Mesenchymal stem cell (in vitro differentiated cells and primary cell): ENCODE results near the gene GRK6.

Experiments
- DNase-seq: peaks from one replicate; pipeline ENCODE4 v3.0.0-alpha.2; 2013
- H2AFZ ChIP-seq: one replicate; pipeline ENCODE4 v1.6.1; 2013; ENCODE audit warnings: low read depth, mild to moderate bottlenecking, control low read depth, inconsistent platforms, low read length, moderate library complexity
- H2AK5ac ChIP-seq: 2 replicates; pipeline ENCODE4 v1.6.1; 2013; ENCODE audit warnings: low read length, moderate library complexity, mild to moderate bottlenecking, inconsistent platforms; ENCODE audit not compliant: severe bottlenecking
- H2BK120ac ChIP-seq: one replicate; pipeline ENCODE4 v1.6.1; 2013; ENCODE audit warnings: low read depth, mild to moderate bottlenecking, inconsistent platforms, low read length, moderate library complexity
- H2BK12ac ChIP-seq, 2 experiments: one replicate each; pipeline ENCODE4 v1.6.1; 2013; ENCODE audit warnings: inconsistent platforms in 2 of 2, low read length in 2 of 2, mild to moderate bottlenecking in 2 of 2, moderate library complexity in 2 of 2, control low read depth in 1 of 2
- H2BK15ac ChIP-seq: one replicate; pipeline ENCODE4 v1.6.1; 2013; ENCODE audit warnings: mild to moderate bottlenecking, low read depth, inconsistent platforms; ENCODE audit not compliant: poor library complexity, severe bottlenecking
- H2BK5ac ChIP-seq: 2 replicates; pipeline ENCODE4 v1.6.1; 2013; ENCODE audit warnings: low read depth, mild to moderate bottlenecking, low read length, control low read depth, inconsistent platforms; ENCODE audit not compliant: poor library complexity, severe bottlenecking
- H3K14ac ChIP-seq, 2 experiments: one replicate each; pipeline ENCODE4 v1.6.1; 2013; ENCODE audit warnings: inconsistent platforms in 2 of 2, low read length in 2 of 2, control low read depth in 1 of 2, mild to moderate bottlenecking in 1 of 2, moderate library complexity in 1 of 2
- H3K18ac ChIP-seq, 2 experiments: one replicate each; pipeline ENCODE4 v1.6.1; 2013; ENCODE audit warnings: inconsistent platforms in 2 of 2, low read length in 2 of 2, control low read depth in 1 of 2, low read depth in 1 of 2, mild to moderate bottlenecking in 1 of 2
- H3K23ac ChIP-seq, 2 experiments: one replicate each; pipeline ENCODE4 v1.6.1; 2013; ENCODE audit warnings: inconsistent platforms in 2 of 2, low read length in 2 of 2, mild to moderate bottlenecking in 2 of 2, moderate library complexity in 2 of 2, control low read depth in 1 of 2
- H3K27ac ChIP-seq: 2 replicates; pipeline ENCODE4 v1.5.1; 2013; ENCODE audit warnings: mild to moderate bottlenecking, moderate library complexity, low read length, control low read depth, inconsistent platforms; ENCODE audit not compliant: poor library complexity, severe bottlenecking
- H3K27me3 ChIP-seq, 2 experiments: 2 replicates each; pipeline versions ENCODE4 v1.6.1 to v1.7.0; 2013; ENCODE audit warnings: low read length in 2 of 2, mild to moderate bottlenecking in 2 of 2, moderate library complexity in 2 of 2, control low read depth in 1 of 2, inconsistent platforms in 1 of 2; ENCODE audit not compliant: control insufficient read depth in 1 of 2, insufficient read depth in 1 of 2
- H3K36me3 ChIP-seq, 2 experiments: 2 replicates each; pipeline versions ENCODE4 v1.6.1 to v1.7.0; 2013; ENCODE audit warnings: low read length in 2 of 2, control low read depth in 1 of 2, inconsistent platforms in 1 of 2, low read depth in 1 of 2, mild to moderate bottlenecking in 1 of 2; ENCODE audit not compliant: insufficient read depth in 2 of 2, control insufficient read depth in 1 of 2
- H3K4ac ChIP-seq, 2 experiments: one replicate each; pipeline ENCODE4 v1.6.1; 2013; ENCODE audit warnings: inconsistent platforms in 2 of 2, low read length in 2 of 2, mild to moderate bottlenecking in 2 of 2, moderate library complexity in 2 of 2, control low read depth in 1 of 2, low read depth in 1 of 2
- H3K4me1 ChIP-seq: 2 replicates; pipeline ENCODE4 v1.6.1; 2013; ENCODE audit warnings: low read depth, low read length, control low read depth; ENCODE audit not compliant: control insufficient read depth, insufficient read depth
- H3K4me2 ChIP-seq: 2 replicates; pipeline ENCODE4 v1.6.1; 2013; ENCODE audit warnings: low read length, mild to moderate bottlenecking, inconsistent platforms; ENCODE audit not compliant: poor library complexity, severe bottlenecking
- H3K4me3 ChIP-seq, 2 experiments: 2 replicates each; pipeline versions ENCODE4 v1.5.1 to v1.7.0; 2013; ENCODE audit warnings: low read length in 2 of 2, mild to moderate bottlenecking in 2 of 2, control low read depth in 1 of 2, low read depth in 1 of 2; ENCODE audit not compliant: insufficient read depth in 1 of 2
- H3K79me1 ChIP-seq: replicated peaks from 2 replicates; pipeline ENCODE4 v1.6.1; 2013; ENCODE audit warnings: mild to moderate bottlenecking, control low read depth, low read length, inconsistent platforms; ENCODE audit not compliant: poor library complexity, severe bottlenecking
- H3K9ac ChIP-seq: 2 replicates; pipeline ENCODE4 v1.7.0; 2013; ENCODE audit warnings: mild to moderate bottlenecking, low read length, moderate library complexity
- H3K9me3 ChIP-seq: 2 replicates; pipeline ENCODE4 v1.7.0; 2013; ENCODE audit warnings: mild to moderate bottlenecking, low read length; ENCODE audit not compliant: control insufficient read depth
- H4K8ac ChIP-seq: one replicate; pipeline ENCODE4 v1.6.1; 2013; ENCODE audit warnings: inconsistent platforms, mild to moderate bottlenecking, low read length, moderate library complexity
- H4K91ac ChIP-seq: one replicate; pipeline ENCODE4 v1.6.1; 2013; ENCODE audit warnings: mild to moderate bottlenecking, low read length, inconsistent platforms
- WGBS: methylation state at CpG from one replicate; pipeline ENCODE4 v1.1.7; 2013; ENCODE audit warnings: mixed read lengths; 5-methylcytosine and 5-hydroxymethylcytosine counted together

GRK6 gene

GRCh38 chr5:177397875-177398390 is 28.5 kb upstream of the GRK6 start:
- Histone ChIP-seq H3K18ac (no peak overlapping the region), H2BK12ac (no peak overlapping the region), H3K4ac (no peak overlapping the region), H3K79me1 (no peaks in the 10 kb centered on the region), H2BK5ac (no peak overlapping the region), H3K27me3 (peaks cover 8 to 86% of the 10 kb centered on the region in 2 experiments), H3K36me3 (peaks cover 0 to 3% of the 10 kb centered on the region in 2 experiments), H3K27ac (no peak overlapping the region), H2AK5ac (no peak overlapping the region), H4K8ac (no peak overlapping the region), H3K14ac (peak overlapping the region in 1 of 2 experiments; percentile 7), H2AFZ (no peak overlapping the region), H3K9me3 (no peaks in the 10 kb centered on the region), H3K23ac (no peak overlapping the region), H4K91ac (no peak overlapping the region), H3K4me3 (no peak overlapping the region), H3K4me2 (no peak overlapping the region), H3K9ac (no peak overlapping the region), H2BK120ac (no peak overlapping the region), H3K4me1 (peaks cover 9% of the 10 kb centered on the region), H2BK15ac (no peak overlapping the region)
- WGBS: 89% methylated on average over 13 of the region's 16 CpGs
- no peak for DNase-seq

- no peak within 1 kb of the TSS for H3K18ac ChIP-seq
- peak within 1 kb of the TSS; percentile 18 for H4K91ac ChIP-seq
- WGBS: 95% methylated on average over 90 of the region's 92 CpGs
- no peak within 1 kb of the TSS for H3K27ac ChIP-seq
- peak within 1 kb of the TSS in 1 of 2 experiments; percentile 28 for H3K14ac ChIP-seq
- H2AFZ ChIP-seq: no peak within 1 kb of the TSS
- H2BK15ac ChIP-seq: no peak within 1 kb of the TSS
- no peak within 1 kb of the TSS for H3K4me2 ChIP-seq
- no peak within 1 kb of the TSS for H2AK5ac ChIP-seq
- H3K4ac ChIP-seq: no peak within 1 kb of the TSS
- H3K27me3 ChIP-seq: peaks cover 8 to 85% of the 10 kb centered on the region in 2 experiments
- no peaks in the 10 kb centered on the region for H3K79me1 ChIP-seq
- H3K9ac ChIP-seq: no peak within 1 kb of the TSS
- H3K23ac ChIP-seq: no peak within 1 kb of the TSS
- no peak within 1 kb of the TSS for H4K8ac ChIP-seq
- H3K4me3 ChIP-seq: no peak within 1 kb of the TSS
- H3K9me3 ChIP-seq: no peaks in the 10 kb centered on the region
- no peak for DNase-seq
- H2BK12ac ChIP-seq: no peak within 1 kb of the TSS
- no peak within 1 kb of the TSS for H2BK120ac ChIP-seq
- H3K4me1 ChIP-seq: peaks cover 28% of the 10 kb centered on the region
- H3K36me3 ChIP-seq: peaks cover 0 to 3% of the 10 kb centered on the region in 2 experiments
- no peak within 1 kb of the TSS for H2BK5ac ChIP-seq
These were observed 26.2 kb upstream of the GRK6 start, which contains the start of gene PFN3 for GRCh38 chr5:177399997-177400868. PFN3 (minus strand) TSS chr5:177400661; CDS start chr5:177400576, 85 bp downstream.

GRCh38 chr5:177402271-177403043 is 24.0 kb upstream of the GRK6 start:
- peaks cover 4 to 87% of the 10 kb centered on the region in 2 experiments for H3K27me3 ChIP-seq
- H3K79me1 ChIP-seq: no peaks in the 10 kb centered on the region
- WGBS: 18% methylated on average over 49 of the region's 49 CpGs
- H2AFZ ChIP-seq: no peak overlapping the region
- H3K4me2 ChIP-seq: peak overlapping the region; percentile 100
- H3K18ac ChIP-seq: no peak overlapping the region
- no peak overlapping the region for H2BK12ac ChIP-seq
- H3K4me1 ChIP-seq: peaks cover 28% of the 10 kb centered on the region
- no peak overlapping the region for H3K27ac ChIP-seq
- H3K9me3 ChIP-seq: no peaks in the 10 kb centered on the region
- no peak overlapping the region for H3K14ac ChIP-seq
- H2BK15ac ChIP-seq: peak overlapping the region; percentile 61
- no peak overlapping the region for H2BK5ac ChIP-seq
- no peak overlapping the region for H3K23ac ChIP-seq
- peak; percentile 68 for DNase-seq
- peak overlapping the region; percentile 86 for H4K8ac ChIP-seq
- H3K9ac ChIP-seq: no peak overlapping the region
- no peak overlapping the region for H4K91ac ChIP-seq
- peak overlapping the region; percentile 66 to 80 for H3K4me3 ChIP-seq
- H2AK5ac ChIP-seq: no peak overlapping the region
- no peak overlapping the region for H3K4ac ChIP-seq
- peaks cover 0 to 3% of the 10 kb centered on the region in 2 experiments for H3K36me3 ChIP-seq
- no peak overlapping the region for H2BK120ac ChIP-seq
